ENCODE results near the gene ANKHD1.
A peak's percentile ranks its signal among the peaks of the same experiment; 100 is the strongest.
"Not testable (repeated sequence)": the region's sequence is repeated elsewhere in the genome, so short reads cannot be mapped to it uniquely, and the experiment has no call there.

Gene ANKHD1

DNA sequence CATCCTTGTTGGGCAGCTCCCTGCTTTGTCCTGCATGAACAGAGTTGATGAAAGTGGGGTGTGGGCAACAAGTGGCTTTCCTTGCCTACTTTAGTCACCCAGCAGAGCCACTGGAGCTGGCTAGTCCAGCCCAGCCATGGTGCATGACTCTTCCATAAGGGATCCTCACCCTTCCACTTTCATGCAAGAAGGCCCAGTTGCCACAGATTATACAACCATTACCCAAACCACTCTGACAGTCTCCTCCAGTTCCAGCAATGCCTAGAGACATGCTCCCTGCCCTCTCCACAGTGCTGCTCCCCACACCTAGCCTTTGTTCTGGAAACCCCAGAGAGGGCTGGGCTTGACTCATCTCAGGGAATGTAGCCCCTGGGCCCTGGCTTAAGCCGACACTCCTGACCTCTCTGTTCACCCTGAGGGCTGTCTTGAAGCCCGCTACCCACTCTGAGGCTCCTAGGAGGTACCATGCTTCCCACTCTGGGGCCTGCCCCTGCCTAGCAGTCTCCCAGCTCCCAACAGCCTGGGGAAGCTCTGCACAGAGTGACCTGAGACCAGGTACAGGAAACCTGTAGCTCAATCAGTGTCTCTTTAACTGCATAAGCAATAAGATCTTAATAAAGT, 166.9 kb downstream of the ANKHD1 start:
- H3K27ac Mint-ChIP-seq = peak overlapping the region; percentile 94 to 98
- H3K4me1 Mint-ChIP-seq (ENCODE audit: low read depth in 2 of 2) = peaks cover 37 to 43% of the 10 kb centered on the region in 2 donors
- ATAC-seq (replicated peaks) = no peak
- H3K36me3 Mint-ChIP-seq (ENCODE audit: insufficient read depth) = peaks cover 21% of the 10 kb centered on the region
- H3K9me3 Mint-ChIP-seq = no peaks in the 10 kb centered on the region
- no peaks in the 10 kb centered on the region for H3K27me3 Mint-ChIP-seq
- no peak for DNase-seq
- peak overlapping the region in 1 of 2 donors; percentile 29 for H3K4me3 Mint-ChIP-seq

DNA sequence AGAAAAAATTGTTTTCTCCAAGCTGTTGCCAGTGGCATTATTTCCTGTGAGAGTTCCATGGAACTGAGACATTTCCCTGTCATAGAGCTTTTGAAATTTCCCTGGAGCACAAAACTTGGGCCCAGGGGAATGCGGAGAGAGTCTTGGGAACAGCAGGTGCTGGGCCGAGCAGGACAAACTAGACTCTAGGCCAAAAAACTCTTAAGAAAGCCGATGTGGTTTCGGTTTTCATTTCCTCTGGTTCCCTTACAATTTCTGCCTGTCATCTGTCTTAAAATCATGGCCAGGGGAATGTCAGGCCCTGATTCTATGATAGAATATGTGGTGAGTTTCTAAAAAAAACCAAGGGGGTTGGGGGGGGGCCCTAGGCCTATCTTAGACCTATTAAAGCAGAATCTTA, 167.6 kb downstream of the ANKHD1 start:
- peaks cover 21% of the 10 kb centered on the region for H3K36me3 Mint-ChIP-seq (ENCODE audit: insufficient read depth)
- H3K9me3 Mint-ChIP-seq = no peaks in the 10 kb centered on the region
- H3K4me1 Mint-ChIP-seq (ENCODE audit: low read depth in 2 of 2) = peaks cover 34 to 43% of the 10 kb centered on the region in 2 donors
- no peak for DNase-seq
- peak overlapping the region; percentile 94 to 98 for H3K27ac Mint-ChIP-seq
- H3K4me3 Mint-ChIP-seq = peak overlapping the region; percentile 41 to 70
- ATAC-seq (replicated peaks) = no peak
- no peaks in the 10 kb centered on the region for H3K27me3 Mint-ChIP-seq

DNA sequence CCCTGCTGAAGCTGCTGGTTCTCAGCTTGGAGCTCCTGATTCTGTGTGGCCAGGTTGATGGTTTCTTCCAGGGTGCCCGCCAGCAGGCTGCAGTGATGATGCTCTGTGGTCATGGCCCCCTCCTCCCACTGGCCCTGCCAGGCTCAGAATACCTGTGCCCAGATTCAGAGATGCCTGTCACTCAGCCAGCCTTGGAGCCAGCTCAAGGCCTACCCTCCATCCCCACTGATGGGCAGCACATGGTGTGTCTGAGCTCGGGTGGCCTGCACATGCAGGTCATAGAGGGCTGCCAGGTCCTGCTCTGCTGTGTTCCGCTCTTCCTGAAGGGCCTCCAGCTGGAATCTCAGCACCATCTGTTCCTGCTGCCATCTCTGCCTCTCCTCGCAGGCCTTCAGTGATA, 168.4 kb downstream of the ANKHD1 start:
- DNase-seq (no peak), ATAC-seq (replicated peaks) (no peak)
- peaks cover 29 to 38% of the 10 kb centered on the region in 2 donors for H3K4me1 Mint-ChIP-seq (ENCODE audit: low read depth in 2 of 2)
- no peaks in the 10 kb centered on the region for H3K9me3 Mint-ChIP-seq
- H3K4me3 Mint-ChIP-seq = peak overlapping the region in 1 of 2 donors; percentile 28
- no peaks in the 10 kb centered on the region for H3K27me3 Mint-ChIP-seq
- H3K36me3 Mint-ChIP-seq (ENCODE audit: insufficient read depth) = peaks cover 15% of the 10 kb centered on the region
- H3K27ac Mint-ChIP-seq = peak overlapping the region; percentile 94 to 98

DNA sequence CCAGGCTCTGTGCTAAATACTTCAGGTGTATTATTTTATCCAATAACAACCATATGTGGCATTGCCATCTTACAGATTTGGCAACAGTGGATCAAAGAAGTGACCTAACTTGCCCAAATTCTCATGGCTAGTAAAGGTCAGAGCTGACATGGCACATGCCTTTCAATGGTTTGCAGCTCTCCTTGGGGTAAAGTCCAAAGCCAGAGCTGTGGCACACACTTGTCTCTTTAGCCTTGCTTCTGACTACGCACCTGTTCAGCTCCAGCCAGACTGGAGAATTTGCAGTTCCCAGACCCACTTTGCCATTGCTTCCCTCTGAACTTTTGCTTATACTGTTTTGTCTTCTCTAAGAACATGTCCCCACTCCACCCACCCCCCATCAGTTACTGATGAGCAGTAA, 168.9 kb downstream of the ANKHD1 start:
- Mint-ChIP-seq H3K4me1 (ENCODE audit: low read depth in 2 of 2) (peaks cover 24 to 34% of the 10 kb centered on the region in 2 donors), H3K27ac (peak overlapping the region; percentile 94 to 98), H3K9me3 (no peaks in the 10 kb centered on the region), H3K4me3 (peak overlapping the region in 1 of 2 donors; percentile 28), H3K27me3 (no peaks in the 10 kb centered on the region), H3K36me3 (ENCODE audit: insufficient read depth) (peaks cover 12% of the 10 kb centered on the region)
- no peak for DNase-seq
- no peak for ATAC-seq (replicated peaks)

- H3K27me3 Mint-ChIP-seq = no peaks in the 10 kb centered on the region
- H3K36me3 Mint-ChIP-seq (ENCODE audit: insufficient read depth) = peaks cover 12% of the 10 kb centered on the region
- peak overlapping the region in 1 of 2 donors; percentile 73 for H3K27ac Mint-ChIP-seq
- no peak for ATAC-seq (replicated peaks)
- H3K4me3 Mint-ChIP-seq = no peak overlapping the region
- no peaks in the 10 kb centered on the region for H3K9me3 Mint-ChIP-seq
- no peak for DNase-seq
- peaks cover 22 to 28% of the 10 kb centered on the region in 2 donors for H3K4me1 Mint-ChIP-seq (ENCODE audit: low read depth in 2 of 2)
Measured at GRCh38 chr5:140571105-140571504, 169.5 kb downstream of the ANKHD1 start.

DNA sequence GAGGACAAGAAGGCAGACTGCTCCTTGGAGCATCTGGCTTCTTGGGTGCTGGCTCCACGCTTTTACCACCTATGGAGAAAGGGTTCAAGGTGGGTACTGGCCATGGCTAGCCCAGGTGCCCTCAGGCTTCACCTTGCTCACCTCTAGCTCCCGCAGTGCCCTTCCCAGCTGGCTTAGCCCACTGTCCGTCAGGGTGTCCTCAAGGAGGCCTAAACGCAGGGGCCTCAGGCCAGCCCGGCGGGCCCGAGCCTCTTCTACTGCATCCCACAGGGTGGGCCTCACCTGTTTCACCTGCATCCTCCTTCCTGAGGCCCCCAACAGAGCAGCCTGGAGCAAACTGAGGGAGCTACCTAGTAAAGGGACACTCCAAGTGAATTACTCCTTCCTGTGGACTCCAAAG, 172.1 kb downstream of the ANKHD1 start:
- H3K9me3 Mint-ChIP-seq = no peaks in the 10 kb centered on the region
- H3K36me3 Mint-ChIP-seq (ENCODE audit: insufficient read depth) = peaks cover 5% of the 10 kb centered on the region
- H3K4me1 Mint-ChIP-seq (ENCODE audit: low read depth in 2 of 2) = peaks cover 8 to 12% of the 10 kb centered on the region in 2 donors
- H3K4me3 Mint-ChIP-seq = no peak overlapping the region
- H3K27ac Mint-ChIP-seq = peak overlapping the region in 1 of 2 donors; percentile 54
- no peaks in the 10 kb centered on the region for H3K27me3 Mint-ChIP-seq
- DNase-seq = no peak
- no peak for ATAC-seq (replicated peaks)

- Mint-ChIP-seq H3K4me3 (no peak overlapping the region), H3K9me3 (no peaks in the 10 kb centered on the region), H3K4me1 (ENCODE audit: low read depth in 2 of 2) (peaks cover 3 to 7% of the 10 kb centered on the region in 2 donors), H3K27me3 (no peaks in the 10 kb centered on the region), H3K36me3 (ENCODE audit: insufficient read depth) (peaks cover 5% of the 10 kb centered on the region), H3K27ac (peak overlapping the region in 1 of 2 donors; percentile 38)
- no peak for ATAC-seq (replicated peaks)
- DNase-seq = no peak
Measured at GRCh38 chr5:140574165-140574564, 172.5 kb downstream of the ANKHD1 start.

- DNase-seq = no peak
- peaks cover under 1 to 2% of the 10 kb centered on the region in 2 donors for H3K4me1 Mint-ChIP-seq (ENCODE audit: low read depth in 2 of 2)
- no peak overlapping the region for H3K4me3 Mint-ChIP-seq
- H3K36me3 Mint-ChIP-seq (ENCODE audit: insufficient read depth) = peaks cover 2% of the 10 kb centered on the region
- H3K9me3 Mint-ChIP-seq = no peaks in the 10 kb centered on the region
- peak overlapping the region; percentile 38 to 46 for H3K27ac Mint-ChIP-seq
- peak; percentile 26 for ATAC-seq (replicated peaks)
- H3K27me3 Mint-ChIP-seq = no peaks in the 10 kb centered on the region
Measured at GRCh38 chr5:140575309-140575708, 173.7 kb downstream of the ANKHD1 start.

GRCh38 chr5:140576776-140577201, 175.2 kb downstream of the ANKHD1 start:
- Mint-ChIP-seq H3K27me3 (no peaks in the 10 kb centered on the region), H3K4me3 (no peak overlapping the region), H3K9me3 (no peaks in the 10 kb centered on the region), H3K27ac (peak overlapping the region in 1 of 2 donors; percentile 38), H3K36me3 (ENCODE audit: insufficient read depth) (no peaks in the 10 kb centered on the region), H3K4me1 (ENCODE audit: low read depth in 2 of 2) (no peaks in the 10 kb centered on the region)
- no peak for ATAC-seq (replicated peaks)
- no peak for DNase-seq

DNA sequence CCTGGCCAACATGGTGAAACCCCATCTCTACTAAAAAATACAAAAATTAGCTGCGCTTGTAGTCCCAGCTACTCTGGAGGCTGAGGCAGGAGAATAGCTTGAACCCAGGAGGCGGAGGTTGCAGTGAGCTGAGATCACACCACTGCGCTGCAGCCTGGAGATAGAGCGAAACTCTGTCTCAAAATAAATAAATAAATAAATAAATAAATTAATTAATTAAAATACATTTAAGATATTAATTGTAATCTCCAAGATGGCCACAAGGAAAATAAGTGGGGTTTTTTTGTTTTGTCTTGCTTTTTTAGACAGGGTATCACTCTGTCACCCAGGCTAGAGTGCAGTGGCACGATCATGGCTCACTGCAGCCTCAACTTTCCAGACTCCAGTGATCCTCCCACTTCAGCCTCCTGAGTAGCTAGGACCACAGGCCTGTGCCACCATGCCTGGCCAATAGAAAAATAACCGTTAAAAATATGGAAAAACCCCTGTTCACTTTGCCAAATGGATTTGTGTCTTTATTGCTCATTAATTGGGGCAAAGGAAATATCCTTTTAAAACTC, 177.6 kb downstream of the ANKHD1 start:
- not testable (repeated sequence) for ATAC-seq (replicated peaks); H3K9me3 Mint-ChIP-seq; H3K27ac Mint-ChIP-seq; DNase-seq; H3K36me3 Mint-ChIP-seq (ENCODE audit: insufficient read depth); H3K4me3 Mint-ChIP-seq; H3K4me1 Mint-ChIP-seq (ENCODE audit: low read depth in 2 of 2)
- peaks cover 0 to 16% of the 10 kb centered on the region in 2 donors for H3K27me3 Mint-ChIP-seq

DNA sequence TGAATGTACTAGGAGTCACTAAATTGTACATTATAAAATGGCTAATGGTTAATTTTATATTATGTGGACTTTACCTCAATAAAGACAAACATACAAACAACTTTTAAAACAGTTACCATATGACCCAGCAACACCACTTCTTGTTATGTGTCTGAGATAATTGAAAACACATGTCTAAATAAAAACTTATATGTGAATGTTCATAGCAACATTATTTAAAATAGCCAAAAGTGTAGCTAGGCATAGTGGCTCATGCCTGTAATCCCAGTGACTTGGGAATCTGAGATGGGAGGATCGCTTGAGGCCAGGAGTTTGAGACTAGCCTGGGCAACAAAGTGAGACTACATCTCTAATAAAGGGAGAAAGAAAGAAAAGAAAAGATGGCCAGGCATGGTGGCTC, 185.9 kb downstream of the ANKHD1 start:
- Mint-ChIP-seq H3K4me1 (ENCODE audit: low read depth in 2 of 2) (no peaks in the 10 kb centered on the region), H3K27ac (no peak overlapping the region), H3K27me3 (peaks cover 0 to 15% of the 10 kb centered on the region in 2 donors), H3K36me3 (ENCODE audit: insufficient read depth) (peaks cover 2% of the 10 kb centered on the region), H3K9me3 (no peaks in the 10 kb centered on the region), H3K4me3 (no peak overlapping the region)
- ATAC-seq (replicated peaks) (no peak), DNase-seq (no peak)

DNA sequence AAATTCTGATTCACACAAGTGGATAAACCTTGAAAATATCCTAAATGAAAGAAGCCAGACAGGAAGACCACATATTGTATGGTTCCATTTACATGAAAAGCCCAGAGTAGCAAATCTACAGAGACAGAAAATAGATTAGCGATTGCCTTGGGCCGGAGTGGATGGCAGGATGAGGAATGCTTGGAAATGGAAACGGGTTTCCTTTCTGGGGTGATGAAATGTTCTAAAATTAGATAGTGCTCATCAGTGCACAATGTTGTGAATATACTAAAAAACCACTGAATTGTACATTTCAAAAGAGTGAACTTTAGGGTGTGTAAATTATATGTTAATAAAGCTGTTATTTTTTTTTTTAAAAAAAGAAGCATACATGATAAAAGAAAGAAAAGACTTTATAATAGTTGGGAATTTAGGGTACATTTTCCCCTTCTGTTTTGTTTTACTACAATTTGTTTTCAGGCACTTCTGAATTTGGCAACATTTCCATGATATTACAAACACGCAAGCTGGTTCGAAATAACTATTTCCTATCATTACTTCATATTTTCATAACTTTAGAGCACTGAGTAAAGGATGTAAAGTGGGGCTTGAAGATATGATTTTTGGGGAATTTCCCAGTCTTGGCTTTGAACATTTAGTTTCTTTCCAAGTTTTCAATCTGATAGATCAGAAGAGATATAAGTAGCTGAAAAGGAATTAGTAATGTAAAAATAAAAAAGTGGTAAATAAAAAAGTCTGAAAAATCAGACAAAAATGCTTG, 186.9 kb downstream of the ANKHD1 start:
- DNase-seq = no peak
- no peak for ATAC-seq (replicated peaks)
- no peak overlapping the region for H3K27ac Mint-ChIP-seq
- H3K36me3 Mint-ChIP-seq (ENCODE audit: insufficient read depth) = peaks cover 2% of the 10 kb centered on the region
- peaks cover 0 to 5% of the 10 kb centered on the region in 2 donors for H3K27me3 Mint-ChIP-seq
- no peaks in the 10 kb centered on the region for H3K9me3 Mint-ChIP-seq
- no peak overlapping the region for H3K4me3 Mint-ChIP-seq
- no peaks in the 10 kb centered on the region for H3K4me1 Mint-ChIP-seq (ENCODE audit: low read depth in 2 of 2)

Measured in effector memory CD8-positive, alpha-beta T cell (primary cell).